Natural killer cell (primary cell): ENCODE results near the gene PGPEP1. TPM values are rescaled to one million over a fixed set of nuclear protein-coding genes. Genes with fewer than 3 reads are reported as not detected.
A peak's percentile ranks its signal among the peaks of the same experiment; 100 is the strongest.

Experiments used
- ATAC-seq, 3 donors: fragments of 150-1000 bp in 2 of 3; fragments of 200-7000 bp in 1 of 3; cut with Tn5 transposase; 1 replicate in 1 of 3; 2 replicates in 2 of 3; pipeline ENCODE4 v1.10.0; 2021; ENCODE audit warnings: mild to moderate bottlenecking in 2 of 3, moderate library complexity in 2 of 3
- DNase-seq, 2 donors: peaks; one replicate each; pipeline versions ENCODE4 v3.0.0 to v3.0.0-alpha.2; 2013 to 2021; ENCODE audit warnings: mixed read lengths in 1 of 2
- H3K27ac ChIP-seq: one replicate; pipeline ENCODE4 v1.5.1; 2013; ENCODE audit warnings: mild to moderate bottlenecking, low read length
- H3K27me3 ChIP-seq: one replicate; pipeline ENCODE4 v1.6.1; 2013; ENCODE audit warnings: low read length; ENCODE audit not compliant: control insufficient read depth, insufficient read depth
- H3K36me3 ChIP-seq: one replicate; pipeline ENCODE4 v1.6.1; 2013; ENCODE audit warnings: low read length; ENCODE audit not compliant: control insufficient read depth, insufficient read depth
- H3K4me1 ChIP-seq: one replicate; pipeline ENCODE4 v1.6.1; 2013; ENCODE audit warnings: low read length; ENCODE audit not compliant: control insufficient read depth, insufficient read depth
- H3K4me3 ChIP-seq: one replicate; pipeline ENCODE4 v1.5.1; 2013; ENCODE audit warnings: low read length
- H3K9me3 ChIP-seq: one replicate; pipeline ENCODE4 v1.6.1; 2013; ENCODE audit warnings: low read length; ENCODE audit not compliant: control insufficient read depth, insufficient read depth
- H3K27ac Mint-ChIP-seq, 2 donors: one replicate each; pipeline ENCODE4 v1.8.0; 2022; ENCODE audit warnings: mild to moderate bottlenecking in 2 of 2, mixed read lengths in 2 of 2, moderate library complexity in 1 of 2
- H3K27me3 Mint-ChIP-seq, 2 donors: one replicate each; pipeline ENCODE4 v1.8.0; 2022; ENCODE audit warnings: low read depth in 2 of 2, mixed read lengths in 2 of 2
- H3K36me3 Mint-ChIP-seq: one replicate; pipeline ENCODE4 v1.8.0; 2022; ENCODE audit warnings: mixed read lengths
- H3K4me1 Mint-ChIP-seq, 2 donors: one replicate each; pipeline ENCODE4 v1.8.0; 2022; ENCODE audit warnings: mixed read lengths in 2 of 2
- H3K4me3 Mint-ChIP-seq: one replicate; pipeline ENCODE4 v1.8.0; 2022; ENCODE audit warnings: mild to moderate bottlenecking, moderate library complexity, mixed read lengths
- H3K9me3 Mint-ChIP-seq, 2 donors: one replicate each; pipeline ENCODE4 v1.8.0; 2022; ENCODE audit warnings: mixed read lengths in 2 of 2
- CTCF ChIP-seq: fragments of 200-600 bp; IDR thresholded peaks from one replicate; pipeline ENCODE4 v1.8.0; 2022; ENCODE audit warnings: antibody characterized with exemption
- WGBS: methylation state at CpG from one replicate; pipeline ENCODE4 v1.1.7; 2013; ENCODE audit warnings: missing lambda C conversion rate; ENCODE audit not compliant: insufficient coverage; 5-methylcytosine and 5-hydroxymethylcytosine counted together
- intact Hi-C: fragments of 100-400 bp; cut with micrococcal nuclease; formaldehyde crosslinking; loops from one replicate; pipeline ENCODE4 v1.14.2; 2022
- total RNA-seq, 4 donors: library from RNA; stranded (reverse); fragments of 120-200 nt in 1 of 4; gene quantifications; one replicate each; pipeline versions ENCODE4 v1.2.3 to v1.2.4, GENCODE V29; 2013 to 2022

PGPEP1 gene
- total RNA-seq, 3 donors from 2014 or later (not counting 1 experiment from before 2014, with no cell fraction given): 69.1 to 73.3 (median 71.0) TPM

- peak overlapping the region; percentile 89 for H3K27ac Mint-ChIP-seq
- H3K27ac ChIP-seq: peak overlapping the region; percentile 99
- H3K36me3 Mint-ChIP-seq: no peaks in the 10 kb centered on the region
- H3K36me3 ChIP-seq: no peaks in the 10 kb centered on the region
- intact Hi-C loops: no loop called here
- peak overlapping the region; percentile 89 for H3K4me3 Mint-ChIP-seq
- no peak for ATAC-seq
- H3K4me1 ChIP-seq: peaks cover 67% of the 10 kb centered on the region
- under 1% methylated on average over 20 of the region's 20 CpGs for WGBS
- peaks cover 41 to 49% of the 10 kb centered on the region in 2 donors for H3K4me1 Mint-ChIP-seq
- DNase-seq: no peak
- no peaks in the 10 kb centered on the region for H3K27me3 Mint-ChIP-seq
- no peaks in the 10 kb centered on the region for H3K27me3 ChIP-seq
- no peak for TF ChIP-seq CTCF
- peak overlapping the region; percentile 71 for H3K4me3 ChIP-seq
- no peaks in the 10 kb centered on the region for H3K9me3 ChIP-seq
- H3K9me3 Mint-ChIP-seq: no peaks in the 10 kb centered on the region
Observed at GRCh38 chr19:18292462-18292809, 48.0 kb upstream of the PGPEP1 start.

- peaks cover 41 to 49% of the 10 kb centered on the region in 2 donors for H3K4me1 Mint-ChIP-seq
- Histone ChIP-seq H3K36me3 (no peaks in the 10 kb centered on the region), H3K27ac (peak overlapping the region; percentile 99), H3K27me3 (no peaks in the 10 kb centered on the region), H3K9me3 (no peaks in the 10 kb centered on the region), H3K4me1 (peaks cover 67% of the 10 kb centered on the region), H3K4me3 (peak overlapping the region; percentile 71)
- no peaks in the 10 kb centered on the region for H3K9me3 Mint-ChIP-seq
- no peak for TF ChIP-seq CTCF
- DNase-seq: peak in 1 of 2 donors; percentile 41
- H3K27me3 Mint-ChIP-seq: no peaks in the 10 kb centered on the region
- ATAC-seq: no peak
- peak overlapping the region; percentile 89 for H3K4me3 Mint-ChIP-seq
- intact Hi-C loops: no loop called here
- WGBS: 22% methylated on average over 28 of the region's 31 CpGs
- no peaks in the 10 kb centered on the region for H3K36me3 Mint-ChIP-seq
- peak overlapping the region; percentile 89 for H3K27ac Mint-ChIP-seq
Observed at GRCh38 chr19:18292810-18293641, 47.4 kb upstream of the PGPEP1 start.

GRCh38 chr19:18293642-18294466 is 46.5 kb upstream of the PGPEP1 start:
- DNase-seq (no peak), ATAC-seq (no peak)
- H3K4me1 ChIP-seq: peaks cover 62% of the 10 kb centered on the region
- no peaks in the 10 kb centered on the region for H3K36me3 ChIP-seq
- TF ChIP-seq CTCF: no peak
- Mint-ChIP-seq H3K27me3 (no peaks in the 10 kb centered on the region), H3K9me3 (no peaks in the 10 kb centered on the region), H3K4me1 (peaks cover 41 to 48% of the 10 kb centered on the region in 2 donors), H3K36me3 (no peaks in the 10 kb centered on the region), H3K27ac (peak overlapping the region; percentile 89), H3K4me3 (peak overlapping the region; percentile 67)
- intact Hi-C loops: no loop called here
- no peaks in the 10 kb centered on the region for H3K9me3 ChIP-seq
- 88% methylated on average over 18 of the region's 18 CpGs for WGBS
- peak overlapping the region; percentile 99 for H3K27ac ChIP-seq
- no peaks in the 10 kb centered on the region for H3K27me3 ChIP-seq
- H3K4me3 ChIP-seq: no peak overlapping the region
